ENCODE results near the gene CD99L2. TPM values are rescaled to one million over a fixed set of nuclear protein-coding genes. Genes with fewer than 3 reads are reported as not detected.

CD99L2 gene
- polyA plus RNA-seq, 1 donor from 2014 or later, result 61.0 TPM

- Histone ChIP-seq H3K27ac (ENCODE audit: low read length) (no peak overlapping the region), H3K79me2 (replicated peaks; ENCODE audit: insufficient read depth, low read length) (no peaks in the 10 kb centered on the region), H3K4me2 (ENCODE audit: low read length) (no peak overlapping the region), H3K9ac (ENCODE audit: low read length) (no peak overlapping the region), H2AFZ (ENCODE audit: low read depth, low read length) (no peak overlapping the region), H3F3A (ENCODE audit: insufficient read depth, low read length, poor library complexity, severe bottlenecking) (no peaks in the 10 kb centered on the region), H3K9me2 (ENCODE audit: insufficient read depth, low read length) (no peaks in the 10 kb centered on the region), H3K4me3 (ENCODE audit: low read length) (no peak overlapping the region), H3K27me3 (ENCODE audit: insufficient read depth, low read depth, low read length) (no peaks in the 10 kb centered on the region), H4K20me1 (ENCODE audit: insufficient read depth) (no peaks in the 10 kb centered on the region), H3K36me3 (ENCODE audit: insufficient read depth, low read length) (no peaks in the 10 kb centered on the region), H3K9me3 (ENCODE audit: low read length) (no peaks in the 10 kb centered on the region)
- no peak for TF ChIP-seq CTCF (IDR thresholded peaks at IDR 0.05; ENCODE audit: poor library complexity, severe bottlenecking)
- TF ChIP-seq EZH2 (IDR thresholded peaks at IDR 0.05; ENCODE audit: borderline replicate concordance, insufficient read depth, low read length, poor library complexity, severe bottlenecking), result no peak
- TF ChIP-seq TAF1 (IDR thresholded peaks at IDR 0.05; ENCODE audit: low read depth), result no peak
- no peak for TF ChIP-seq SMC3 (conservative IDR thresholded peaks at IDR 0.05; ENCODE audit: poor library complexity)
- no peak for TF ChIP-seq REST (IDR thresholded peaks at IDR 0.05; ENCODE audit: borderline replicate concordance)
- TF ChIP-seq RAD21 (conservative IDR thresholded peaks at IDR 0.05), result no peak
- no peak for TF ChIP-seq POLR2AphosphoS5 (IDR thresholded peaks at IDR 0.05)
- no peak for TF ChIP-seq MXI1 (conservative IDR thresholded peaks at IDR 0.05; ENCODE audit: poor library complexity, severe bottlenecking)
- no peak for TF ChIP-seq EP300 (conservative IDR thresholded peaks at IDR 0.05; ENCODE audit: poor library complexity, severe bottlenecking)
Measured at GRCh38 chrX:150765237-150765636, 133.2 kb downstream of the CD99L2 start.

- Histone ChIP-seq H3K9me2 (ENCODE audit: insufficient read depth, low read length) (no peaks in the 10 kb centered on the region), H4K20me1 (ENCODE audit: insufficient read depth) (no peaks in the 10 kb centered on the region), H3K9me3 (ENCODE audit: low read length) (no peaks in the 10 kb centered on the region), H3K4me3 (ENCODE audit: low read length) (no peak overlapping the region), H3K27me3 (ENCODE audit: insufficient read depth, low read depth, low read length) (no peaks in the 10 kb centered on the region), H3F3A (ENCODE audit: insufficient read depth, low read length, poor library complexity, severe bottlenecking) (no peaks in the 10 kb centered on the region), H3K36me3 (ENCODE audit: insufficient read depth, low read length) (no peaks in the 10 kb centered on the region), H3K79me2 (replicated peaks; ENCODE audit: insufficient read depth, low read length) (no peaks in the 10 kb centered on the region), H3K27ac (ENCODE audit: low read length) (no peak overlapping the region), H2AFZ (ENCODE audit: low read depth, low read length) (no peak overlapping the region), H3K4me2 (ENCODE audit: low read length) (no peak overlapping the region), H3K9ac (ENCODE audit: low read length) (no peak overlapping the region)
- TF ChIP-seq POLR2AphosphoS5 (IDR thresholded peaks at IDR 0.05), result no peak
- no peak for TF ChIP-seq CTCF (IDR thresholded peaks at IDR 0.05; ENCODE audit: poor library complexity, severe bottlenecking)
- TF ChIP-seq SMC3 (conservative IDR thresholded peaks at IDR 0.05; ENCODE audit: poor library complexity), result no peak
- TF ChIP-seq REST (IDR thresholded peaks at IDR 0.05; ENCODE audit: borderline replicate concordance), result no peak
- no peak for TF ChIP-seq MXI1 (conservative IDR thresholded peaks at IDR 0.05; ENCODE audit: poor library complexity, severe bottlenecking)
- no peak for TF ChIP-seq RAD21 (conservative IDR thresholded peaks at IDR 0.05)
- TF ChIP-seq TAF1 (IDR thresholded peaks at IDR 0.05; ENCODE audit: low read depth), result no peak
- TF ChIP-seq EP300 (conservative IDR thresholded peaks at IDR 0.05; ENCODE audit: poor library complexity, severe bottlenecking), result no peak
Measured at GRCh38 chrX:150763810-150764209, 134.7 kb downstream of the CD99L2 start.
